H1 (cell line): Measurements from ENCODE around the gene ZFP1. TPM values are rescaled to one million over a fixed set of nuclear protein-coding genes. Genes with fewer than 3 reads are reported as not detected.

Source experiments
- CTCF ChIA-PET: fragments of 300-600 bp; sonication (Branson Sonifier 250); formaldehyde crosslinking; loops from one replicate; lab custom pipeline; 2021; ENCODE audit not compliant: partially characterized antibody; lab: Charles Lee
- POLR2A ChIA-PET: fragments of 300-600 bp; sonication (Branson Sonifier 250); formaldehyde crosslinking; loops from one replicate; lab custom pipeline; 2021; ENCODE audit warnings: inconsistent platforms; ENCODE audit not compliant: partially characterized antibody; lab: Charles Lee
- DNase-seq, 2 experiments: peaks; one replicate each; pipeline versions ENCODE4 v3.0.0 to v3.0.0-alpha.2; 2010 to 2022; ENCODE audit warnings: low spot score in 2 of 2, low read depth in 1 of 2, mixed read lengths in 1 of 2
- FAIRE-seq: peaks from 2 replicates; lab custom pipeline; 2011; peaks lifted over from hg19 to GRCh38; lab: Jason Lieb, UNC
- H2AFZ ChIP-seq: 2 replicates; pipeline ENCODE4 v1.8.1; 2012; ENCODE audit warnings: low read length, inconsistent platforms
- H2AK5ac ChIP-seq: 2 replicates; pipeline ENCODE4 v1.6.1; 2013; ENCODE audit warnings: low read depth, low read length
- H2BK120ac ChIP-seq: replicated peaks from 2 replicates; pipeline ENCODE3; 2013; ENCODE audit warnings: low read depth, low read length, inconsistent platforms
- H2BK12ac ChIP-seq: 2 replicates; pipeline ENCODE4 v1.6.1; 2013; ENCODE audit warnings: low read depth, low read length
- H2BK15ac ChIP-seq: 2 replicates; pipeline ENCODE4 v1.6.1; 2013; ENCODE audit warnings: low read length
- H2BK20ac ChIP-seq: 2 replicates; pipeline ENCODE4 v1.6.1; 2013; ENCODE audit warnings: low read length
- H2BK5ac ChIP-seq: 2 replicates; pipeline ENCODE4 v1.6.1; 2013; ENCODE audit warnings: low read depth, low read length
- H3K14ac ChIP-seq: 2 replicates; pipeline ENCODE4 v1.6.1; 2013; ENCODE audit warnings: inconsistent platforms; ENCODE audit not compliant: insufficient read length
- H3K18ac ChIP-seq: 2 replicates; pipeline ENCODE4 v1.6.1; 2013; ENCODE audit warnings: low read length; ENCODE audit errors: extremely low read depth
- H3K23ac ChIP-seq: 2 replicates; pipeline ENCODE4 v1.6.1; 2013; ENCODE audit warnings: inconsistent platforms; ENCODE audit not compliant: insufficient read length
- H3K23me2 ChIP-seq: 2 replicates; pipeline ENCODE4 v1.6.1; 2013; ENCODE audit warnings: low read depth, low read length
- H3K27ac ChIP-seq: 2 replicates; pipeline ENCODE4 v1.6.1; 2011; ENCODE audit warnings: low read depth, low read length, inconsistent platforms
- H3K27me3 ChIP-seq, 4 experiments: replicated peaks in 1 of 4; 1 replicate in 1 of 4; 2 replicates in 3 of 4; pipeline versions ENCODE4 v1.6.1 to v1.8.1; 2011 to 2013; ENCODE audit warnings: low read length in 3 of 4, mild to moderate bottlenecking in 3 of 4, inconsistent platforms in 2 of 4, mixed read lengths in 2 of 4, moderate library complexity in 1 of 4; ENCODE audit not compliant: control insufficient read depth in 3 of 4, insufficient read depth in 3 of 4; ENCODE audit errors: extremely low read depth in 1 of 4
- H3K36me3 ChIP-seq, 4 experiments: 2 replicates each; pipeline versions ENCODE4 v1.6.1 to v1.8.1; 2011 to 2013; ENCODE audit warnings: mild to moderate bottlenecking in 4 of 4, low read length in 3 of 4, moderate library complexity in 2 of 4, control low read depth in 1 of 4, inconsistent platforms in 1 of 4; ENCODE audit not compliant: insufficient read depth in 4 of 4, control insufficient read depth in 2 of 4
- H3K4ac ChIP-seq: replicated peaks from 2 replicates; pipeline ENCODE3; 2013; ENCODE audit warnings: low read length, low read depth, mixed read lengths, inconsistent platforms; ENCODE audit not compliant: insufficient read length
- H3K4me1 ChIP-seq, 4 experiments: replicated peaks in 1 of 4; 1 replicate in 1 of 4; 2 replicates in 3 of 4; pipeline versions ENCODE4 v1.6.1 to v1.8.1; 2011 to 2013; ENCODE audit warnings: low read length in 3 of 4, inconsistent platforms in 2 of 4, mixed read lengths in 1 of 4; ENCODE audit not compliant: insufficient read depth in 4 of 4, control insufficient read depth in 3 of 4
- H3K4me2 ChIP-seq, 2 experiments: 2 replicates each; pipeline versions ENCODE4 v1.6.1 to v1.8.1; 2011 to 2013; ENCODE audit warnings: low read depth in 2 of 2, low read length in 2 of 2, control low read depth in 1 of 2, inconsistent platforms in 1 of 2, mild to moderate bottlenecking in 1 of 2; ENCODE audit not compliant: insufficient read depth in 1 of 2
- H3K4me3 ChIP-seq, 4 experiments: fragments of 200-600, 300-600 bp in 1 of 4; sonication (generic), shearing (Covaris generic), sonication (Bioruptor Twin) in 1 of 4; 2 replicates each; pipeline versions ENCODE4 v1.5.1 to v1.8.1; 2011 to 2016; ENCODE audit warnings: low read length in 4 of 4, low read depth in 3 of 4, control low read depth in 2 of 4, inconsistent platforms in 2 of 4, mild to moderate bottlenecking in 2 of 4, mixed read lengths in 1 of 4, moderate library complexity in 1 of 4; ENCODE audit not compliant: insufficient read depth in 2 of 4; ENCODE audit errors: extremely low read depth in 1 of 4
- H3K56ac ChIP-seq: replicated peaks from 2 replicates; pipeline ENCODE3; 2013; ENCODE audit warnings: low read depth, mild to moderate bottlenecking, mixed read lengths, low read length, inconsistent platforms; ENCODE audit not compliant: insufficient read length
- H3K79me1 ChIP-seq: 2 replicates; pipeline ENCODE4 v1.6.1; 2013; ENCODE audit warnings: low read depth, low read length, control low read depth
- H3K79me2 ChIP-seq, 2 experiments: 2 replicates each; pipeline versions ENCODE4 v1.6.1 to v1.8.1; 2012 to 2013; ENCODE audit warnings: low read length in 2 of 2, mild to moderate bottlenecking in 2 of 2, inconsistent platforms in 1 of 2; ENCODE audit not compliant: insufficient read depth in 2 of 2, control insufficient read depth in 1 of 2
- H3K9ac ChIP-seq, 4 experiments: replicated peaks in 1 of 4; 1 replicate in 1 of 4; 2 replicates in 3 of 4; pipeline versions ENCODE4 v1.6.1 to v1.8.1; 2011 to 2013; ENCODE audit warnings: low read depth in 3 of 4, low read length in 3 of 4, control low read depth in 2 of 4, mild to moderate bottlenecking in 2 of 4, moderate library complexity in 2 of 4, inconsistent platforms in 1 of 4; ENCODE audit errors: extremely low read depth in 1 of 4
- H3K9me3 ChIP-seq, 2 experiments: 2 replicates each; pipeline versions ENCODE4 v1.6.1 to v1.8.1; 2012 to 2013; ENCODE audit warnings: mild to moderate bottlenecking in 2 of 2, moderate library complexity in 2 of 2, control low read depth in 1 of 2, inconsistent platforms in 1 of 2, low read depth in 1 of 2, low read length in 1 of 2, mixed read lengths in 1 of 2; ENCODE audit not compliant: insufficient read depth in 2 of 2
- H4K20me1 ChIP-seq, 2 experiments: replicated peaks in 1 of 2; 2 replicates each; pipeline versions ENCODE3 to v1.8.1; 2011 to 2013; ENCODE audit warnings: inconsistent platforms in 2 of 2, low read length in 2 of 2, mild to moderate bottlenecking in 1 of 2; ENCODE audit not compliant: insufficient read depth in 2 of 2, control insufficient read depth in 1 of 2
- H4K5ac ChIP-seq: 2 replicates; pipeline ENCODE4 v1.6.1; 2013; ENCODE audit warnings: low read length, low read depth, mixed read lengths, inconsistent platforms; ENCODE audit not compliant: insufficient read length
- H4K8ac ChIP-seq: 2 replicates; pipeline ENCODE4 v1.8.0; 2013; ENCODE audit warnings: mild to moderate bottlenecking, moderate library complexity, low read length, inconsistent platforms; ENCODE audit not compliant: insufficient read depth; ENCODE audit errors: extremely low read depth
- H4K91ac ChIP-seq: replicated peaks from 2 replicates; pipeline ENCODE3; 2013; ENCODE audit warnings: low read length, mixed read lengths, inconsistent platforms; ENCODE audit not compliant: insufficient read length
- BCL11A ChIP-seq, 2 experiments: IDR thresholded peaks; one replicate each; pipeline ENCODE4 v1.6.1; 2011; ENCODE audit warnings: low read depth in 2 of 2, low read length in 2 of 2, mild to moderate bottlenecking in 2 of 2
- BRCA1 ChIP-seq: IDR thresholded peaks from 2 replicates; pipeline ENCODE4 v1.6.1; 2012; ENCODE audit warnings: low read depth, low read length, improper control_type of control experiment
- CEBPB ChIP-seq: IDR thresholded peaks from 2 replicates; pipeline ENCODE4 v1.6.1; 2012; ENCODE audit warnings: low read depth, low read length
- POLR2A ChIP-seq, 2 experiments: IDR thresholded peaks; 1 replicate in 1 of 2; 2 replicates in 1 of 2; pipeline ENCODE4 v1.6.1; 2011; ENCODE audit warnings: low read depth in 2 of 2, low read length in 2 of 2, mild to moderate bottlenecking in 2 of 2; ENCODE audit errors: control extremely low read depth in 1 of 2
- POLR2AphosphoS5 ChIP-seq: IDR thresholded peaks from 2 replicates; pipeline ENCODE4 v1.6.1; 2011; ENCODE audit warnings: low read depth, low read length
- SAP30 ChIP-seq: fragments of 300-600 bp; sonication (generic); IDR thresholded peaks from 2 replicates; pipeline ENCODE4 v1.7.1; 2012; ENCODE audit warnings: low read length, moderate library complexity, mild to moderate bottlenecking, inconsistent platforms; ENCODE audit not compliant: insufficient read depth, insufficient replicate concordance
- SIN3A ChIP-seq, 2 experiments: IDR thresholded peaks in 1 of 2; conservative IDR thresholded peaks in 1 of 2; 2 replicates each; pipeline ENCODE4 v1.6.1; 2011 to 2012; ENCODE audit warnings: low read length in 2 of 2, improper control_type of control experiment in 1 of 2, low read depth in 1 of 2, mild to moderate bottlenecking in 1 of 2
- SP1 ChIP-seq: IDR thresholded peaks from 2 replicates; pipeline ENCODE4 v1.6.1; 2011; ENCODE audit warnings: low read depth, low read length
- SUZ12 ChIP-seq: fragments of 200-600 bp; sonication (generic); IDR thresholded peaks from 2 replicates; pipeline ENCODE4 v1.6.1; 2012; ENCODE audit warnings: mild to moderate bottlenecking, inconsistent platforms, low read length, moderate library complexity, mixed read lengths
- TAF7 ChIP-seq: optimal IDR thresholded peaks from 2 replicates; pipeline ENCODE3; 2011; ENCODE audit warnings: low read depth, mild to moderate bottlenecking, inconsistent platforms, low read length, moderate library complexity, borderline replicate concordance
- YY1 ChIP-seq: IDR thresholded peaks from 2 replicates; pipeline ENCODE4 v1.6.1; 2011; ENCODE audit warnings: low read depth, mild to moderate bottlenecking, low read length
- WGBS, 2 experiments: shearing (Covaris generic) in 1 of 2; methylation state at CpG; one replicate each; pipeline versions ENCODE4 v1.1.6 to v1.1.7; 2013 to 2015; ENCODE audit warnings: low lambda C conversion rate in 2 of 2, mixed read lengths in 2 of 2, inconsistent platforms in 1 of 2, low coverage in 1 of 2, missing lambda C conversion rate in 1 of 2; ENCODE audit not compliant: insufficient replicate concordance in 2 of 2, insufficient coverage in 1 of 2, insufficient read length in 1 of 2; ENCODE audit errors: extremely low coverage in 1 of 2, missing lambda C conversion rate in 1 of 2; 5-methylcytosine and 5-hydroxymethylcytosine counted together
- polyA plus RNA-seq, 7 experiments: library from polyadenylated mRNA; depleted of rRNA in 3 of 7; stranded (reverse) in 5 of 7; unstranded in 2 of 7; fragments of >200 nt in 5 of 7; fragments of 200-250 nt in 2 of 7; gene quantifications; 1 replicate in 5 of 7; 2 replicates in 1 of 7; 4 replicates in 1 of 7; pipeline versions ENCODE4 v1.2.1 to v1.2.3, GENCODE V29; 2011 to 2013; ENCODE audit warnings: missing spikeins in 2 of 7, mixed read lengths in 2 of 7
- total RNA-seq: library from RNA; stranded (reverse); fragmentation: NEBNext Ultra II Directional; extraction: Animal tissue kit (Norgen Biotek cat#: 25700); gene quantifications from 2 replicates; pipeline ENCODE4 v1.2.1, GENCODE V29; 2021

The ZFP1 gene
- total and polyA plus RNA-seq, 2 of the 8 experiments (the other 6 are each of a cell fraction or from before 2014, with no cell fraction given): 4.0 to 11.2 TPM

- no peaks in the 10 kb centered on the region for H3K9me3 ChIP-seq
- ChIA-PET CTCF (interaction anchor here (1.0 to 16.3 kb wide), 6 partner anchors 14 to 254 kb away, joined by 3 to 171 read pairs (median 4); partner anchors contain the start of gene ZNRF1), POLR2A (interaction anchor here (0.7 to 2.3 kb wide), 5 partner anchors 11 to 131 kb away, joined by 5 to 8 read pairs (median 6); partner anchors contain the start of gene WDR59)
- no peak within 1 kb of the TSS; the same call in 1 of the 2 replicates for H4K8ac ChIP-seq
- peak within 1 kb of the TSS; percentile 94; the same call in 1 of the 2 replicates for H2BK12ac ChIP-seq
- H2BK20ac ChIP-seq: peak within 1 kb of the TSS; percentile 38; the same call in 1 of the 2 replicates
- H3K18ac ChIP-seq: peak within 1 kb of the TSS; percentile 96
- no peak within 1 kb of the TSS for H2AFZ ChIP-seq
- H3K79me2 ChIP-seq: no peaks in the 10 kb centered on the region; a peak in 1 of 4 replicates
- no peak within 1 kb of the TSS for H3K23ac ChIP-seq
- peaks cover 3% of the 10 kb centered on the region; the same call in 1 of the 2 replicates for H3K79me1 ChIP-seq
- H4K91ac ChIP-seq: peak within 1 kb of the TSS; percentile 89
- H3K14ac ChIP-seq: no peak within 1 kb of the TSS
- H3K56ac ChIP-seq: no peak within 1 kb of the TSS
- H4K20me1 ChIP-seq: no peaks in the 10 kb centered on the region
- H2BK15ac ChIP-seq: 0 out of 2 replicates have a peak within 1 kb of the TSS, but pooled peaks have one; percentile 40
- peak within 1 kb of the TSS; percentile 75 for H2BK5ac ChIP-seq
- H3K27me3 ChIP-seq: no peaks in the 10 kb centered on the region
- no peak for FAIRE-seq
- WGBS, 2 experiments: 56% methylated on average over 11 of the region's 15 CpGs; no CpG with 5 or more reads in 1 of the 2 experiments
- peak within 1 kb of the TSS; percentile 43 to 55 for H3K4me2 ChIP-seq
- peaks cover 0 to 16% (median 3%) of the 10 kb centered on the region in 4 experiments; a peak in 2 of 8 replicates for H3K36me3 ChIP-seq
- peak within 1 kb of the TSS in 2 of 4 experiments; percentile 0 to 6; a peak in 3 of 7 replicates for H3K9ac ChIP-seq
- H4K5ac ChIP-seq: peak within 1 kb of the TSS; percentile 60
- peak; percentile 63 to 82 for DNase-seq
- peak within 1 kb of the TSS; percentile 44 for H3K27ac ChIP-seq
- H3K4me3 ChIP-seq: peak within 1 kb of the TSS; percentile 20 to 54 (median 30)
- 0 out of 2 replicates have a peak within 1 kb of the TSS, but pooled peaks have one; percentile 65 for H2AK5ac ChIP-seq
- peak within 1 kb of the TSS; percentile 40 for H2BK120ac ChIP-seq
- H3K23me2 ChIP-seq: no peaks in the 10 kb centered on the region
- H3K4me1 ChIP-seq: peaks cover 8 to 34% (median 27%) of the 10 kb centered on the region in 4 experiments
- peak within 1 kb of the TSS; percentile 19 for H3K4ac ChIP-seq
- TF ChIP-seq BCL11A (IDR thresholded peaks at IDR 0.05; ENCODE audit: low read depth in 2 of 2, low read length in 2 of 2): no peak
- no peak for TF ChIP-seq SUZ12
- TF ChIP-seq POLR2AphosphoS5: peak; percentile 75
- peak; percentile 66 to 76 for TF ChIP-seq POLR2A (IDR thresholded peaks at IDR 0.05; ENCODE audit: control extremely low read depth in 1 of 2, low read depth in 2 of 2, low read length in 2 of 2)
- 0 out of 4 replicates have a peak, but pooled peaks of 1 of the 2 experiments have one; percentile 69 for TF ChIP-seq SIN3A (conservative IDR thresholded peaks at IDR 0.05 in 1 of 2, IDR thresholded peaks at IDR 0.05 in 1 of 2; ENCODE audit: low read depth in 1 of 2, low read length in 2 of 2)
- TF ChIP-seq YY1: 0 out of 2 replicates have a peak, but pooled peaks have one; percentile 12
- no peak for TF ChIP-seq SAP30
- TF ChIP-seq TAF7: peak; percentile 74
- TF ChIP-seq CEBPB: no peak
- no peak for TF ChIP-seq BRCA1
- TF ChIP-seq SP1: peak; percentile 70
Measured at GRCh38 chr16:75116081-75116910, 32.0 kb upstream of the ZFP1 start, which contains the start of gene LDHD. LDHD (minus strand) TSS chr16:75116780; CDS start chr16:75116720, 60 bp downstream.
